Endothelial cell of hepatic sinusoid (primary cell): ENCODE results near the gene PDE4C.

Experiments
- in situ Hi-C: cut with HindIII; loops from 2 replicates; pipeline ENCODE4 v1.10.0; 2017; ENCODE audit warnings: low sequenced_read_pairs

Gene PDE4C

DNA sequence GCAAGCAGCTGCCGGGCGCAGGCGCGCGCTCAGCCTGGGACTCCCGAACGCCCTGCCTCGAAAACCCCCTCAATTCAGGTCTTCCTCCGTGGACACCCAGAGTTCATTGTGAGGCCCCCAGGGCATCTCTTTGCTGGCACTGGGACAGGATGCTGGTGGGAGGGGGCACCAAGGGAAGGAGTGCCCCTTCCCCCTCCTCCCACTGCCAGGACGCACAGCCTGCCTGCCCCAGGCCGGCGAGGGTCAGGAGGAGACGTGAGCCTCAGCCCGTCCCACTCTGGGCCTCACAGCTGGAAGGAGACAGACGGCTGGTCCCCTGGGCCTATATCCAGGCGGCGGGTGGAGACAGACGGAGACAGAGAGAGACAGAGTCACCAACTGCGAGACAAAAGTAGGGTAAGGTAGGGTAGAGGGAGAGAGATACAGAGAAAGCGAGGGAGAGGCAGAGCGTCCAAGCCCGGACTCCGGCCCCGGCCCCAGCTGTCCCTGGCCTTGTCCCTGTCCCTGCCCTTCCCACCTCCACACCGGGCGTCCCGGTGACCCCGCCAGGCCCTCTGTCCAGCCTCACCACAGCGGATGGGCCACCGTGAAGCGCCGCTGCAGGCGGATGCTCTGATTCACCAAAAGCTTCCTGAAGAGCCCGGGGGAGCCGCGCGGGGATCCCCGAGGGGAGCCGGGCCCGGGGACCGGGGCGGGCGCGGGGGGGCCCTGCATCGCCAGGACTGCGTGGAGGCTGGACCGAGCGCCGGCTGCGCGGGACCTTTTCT, at the start of gene PDE4C:
Gene PDE4C (minus strand): TSS at position 737 of the 767 bp plus-strand sequence. CDS start 23 bp downstream, at position 714.
- in situ Hi-C loops: loop anchor here (5.0 kb wide), 1 partner anchor 44 kb away; no protein-coding TSS in a partner anchor

DNA sequence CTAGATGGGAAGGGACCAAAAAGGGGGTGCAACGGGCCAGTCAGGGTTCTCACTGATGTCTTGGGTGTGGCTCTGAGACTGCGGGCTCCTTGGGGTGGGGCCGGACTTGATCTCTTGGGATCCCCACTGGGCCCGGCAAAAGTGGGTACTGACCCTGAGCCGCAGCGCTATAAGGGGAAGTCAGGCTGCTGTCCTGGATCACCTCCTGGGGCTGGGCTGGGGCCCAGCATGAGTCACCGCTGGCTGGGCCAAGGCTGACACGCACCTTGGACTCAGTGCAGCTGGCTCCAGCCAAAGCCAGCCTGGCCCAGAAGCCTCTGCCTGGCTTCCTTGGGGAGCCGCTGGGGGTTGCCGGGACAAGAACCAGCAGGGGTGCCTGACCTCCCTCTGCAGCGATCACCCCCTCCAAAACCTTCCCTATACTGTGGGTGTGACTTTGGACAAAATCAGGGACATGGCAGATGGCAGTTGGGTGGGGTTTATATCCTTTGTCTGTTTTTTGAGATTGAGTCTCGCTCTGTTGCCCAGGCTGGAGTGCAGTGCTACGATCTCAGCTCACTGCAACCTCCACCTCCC, 48.6 kb upstream of the PDE4C start:
- in situ Hi-C loops: no loop called here

DNA sequence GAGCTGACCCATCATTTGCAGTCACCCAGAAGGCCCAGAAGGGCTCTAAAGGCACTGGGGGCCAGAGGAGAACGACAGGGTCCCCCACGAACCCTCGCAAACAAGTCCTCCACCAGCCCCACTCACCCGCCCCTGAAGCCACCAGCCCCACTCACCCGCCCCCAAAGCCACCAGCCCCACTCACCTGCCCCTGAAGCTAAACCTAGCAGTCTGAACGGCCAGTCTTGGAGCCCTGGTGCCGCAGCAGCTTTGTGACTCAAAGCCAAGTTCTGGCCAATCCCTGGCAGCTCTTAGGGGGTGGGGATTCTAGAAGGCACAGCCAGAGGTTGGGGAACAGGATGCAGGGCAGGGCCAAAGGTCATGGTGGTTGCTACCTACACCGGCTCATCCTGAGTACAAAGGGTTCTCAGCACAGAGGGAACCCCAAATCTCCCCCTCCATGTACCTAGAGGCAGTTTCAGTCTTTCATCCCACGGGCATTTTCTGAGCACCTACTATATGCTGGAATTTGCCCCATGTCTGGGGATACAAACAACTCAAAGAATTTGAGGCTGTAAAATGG, 48.1 kb upstream of the PDE4C start, which contains the start of gene IQCN:
Gene IQCN (minus strand): TSS at position 234 of the 562 bp plus-strand sequence. CDS start 4,974 bp downstream, outside the sequence.
- in situ Hi-C loops: no loop called here

DNA sequence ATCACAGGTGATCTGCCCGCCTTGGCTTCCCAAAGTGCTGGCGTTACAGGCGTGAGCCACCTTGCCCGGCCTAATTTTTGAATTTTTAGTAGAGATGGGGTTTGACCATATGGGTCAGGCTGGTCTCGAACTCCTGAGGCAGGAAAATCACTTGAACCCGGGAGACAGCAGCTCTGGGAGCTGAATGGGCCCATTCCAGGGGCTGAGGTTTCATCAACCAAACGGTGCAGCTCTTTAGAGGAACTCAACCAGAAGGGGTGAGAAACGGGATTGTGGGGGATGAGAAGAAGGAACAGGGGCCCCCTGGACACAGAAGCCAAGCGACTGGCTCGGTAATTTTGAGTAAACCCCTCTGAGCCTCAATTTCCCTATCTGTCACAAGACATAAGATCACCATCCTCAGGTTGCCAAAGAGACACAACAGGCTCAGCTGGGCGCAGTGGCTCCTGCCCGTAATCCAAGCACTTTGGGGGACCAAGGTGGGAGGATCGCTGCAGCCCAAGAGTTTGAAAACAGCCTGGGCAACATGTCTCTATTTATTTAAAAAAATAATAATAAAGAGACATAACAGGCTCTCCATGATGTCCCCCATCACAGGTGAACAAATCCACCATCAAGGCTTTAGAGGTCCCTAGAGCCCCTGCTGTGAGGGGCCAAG, 47.5 kb upstream of the PDE4C start:
- in situ Hi-C loops: no loop called here

DNA sequence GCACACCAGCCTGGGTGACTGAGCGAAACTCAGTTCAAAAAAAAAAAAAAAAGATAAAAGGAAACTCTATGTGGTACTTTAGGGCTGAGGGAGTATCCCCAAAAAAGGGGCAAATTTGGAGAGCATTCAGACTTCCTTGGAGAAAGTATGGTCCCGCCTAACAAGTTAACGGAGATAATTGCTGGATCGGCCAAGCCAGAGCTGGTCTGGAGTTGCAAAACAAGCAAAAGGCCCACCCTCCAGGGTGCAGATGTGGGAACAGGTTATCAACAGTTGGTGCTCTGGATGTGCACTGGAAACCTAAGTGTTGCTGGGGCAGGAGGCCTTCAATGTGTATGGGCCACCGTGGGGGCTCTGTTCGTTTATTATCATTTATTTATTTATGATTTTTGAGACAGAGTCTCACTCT, 45.2 kb upstream of the PDE4C start:
- in situ Hi-C loops: no loop called here

DNA sequence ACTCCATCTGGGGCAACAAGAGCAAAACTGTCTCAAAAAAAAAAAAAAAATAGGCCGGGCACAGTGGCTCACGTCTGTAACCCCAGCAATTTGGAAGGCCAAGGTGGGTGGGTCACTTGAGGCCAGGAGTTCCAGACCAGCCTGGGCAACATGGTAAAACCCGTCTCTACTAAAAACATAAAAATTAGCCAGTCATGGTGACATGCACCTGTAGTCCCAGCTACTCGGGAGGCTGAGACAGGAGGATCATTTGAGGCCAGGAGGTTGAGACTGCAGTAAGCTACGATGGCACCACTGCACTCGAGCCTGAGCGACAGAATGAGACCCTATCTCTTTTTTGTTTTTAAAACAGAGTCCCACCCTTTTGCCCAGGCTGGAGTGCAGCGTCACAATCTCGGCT, 44.1 kb upstream of the PDE4C start:
- in situ Hi-C loops: no loop called here

DNA sequence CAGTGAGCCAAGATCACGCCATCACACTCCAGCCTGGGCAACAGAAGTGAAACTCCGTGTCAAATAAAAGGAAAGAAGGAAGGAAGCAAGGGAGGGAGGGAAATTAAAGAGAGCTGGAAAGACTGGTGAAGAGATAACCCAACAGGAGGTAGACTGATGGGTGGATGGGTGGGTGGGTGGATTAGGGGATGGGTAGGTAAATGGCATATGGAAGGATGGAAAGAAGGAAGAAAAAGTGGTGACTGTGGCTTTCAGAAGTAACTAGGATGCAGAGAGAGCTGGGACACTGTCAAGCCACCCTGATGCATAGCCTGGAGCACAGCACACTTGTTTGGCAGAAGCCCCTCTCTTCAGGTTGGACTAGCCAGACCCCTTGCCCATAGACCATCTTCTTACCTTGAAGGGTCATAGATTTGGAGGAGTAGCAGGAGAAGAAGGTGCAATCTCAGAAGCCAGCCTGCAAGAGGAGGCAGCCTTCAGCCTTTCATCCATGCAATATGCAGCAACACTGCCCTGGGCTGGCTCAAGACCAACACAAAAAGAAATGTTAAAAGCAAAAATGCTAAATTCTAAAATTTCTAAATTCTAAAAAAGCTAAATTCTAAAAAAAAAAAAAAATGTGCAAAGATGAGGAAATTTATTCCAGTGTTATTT, 43.0 kb upstream of the PDE4C start:
- in situ Hi-C loops: loop anchor here (10.0 kb wide), 1 partner anchor 126 kb away; the partner anchor contains the start of gene LRRC25

DNA sequence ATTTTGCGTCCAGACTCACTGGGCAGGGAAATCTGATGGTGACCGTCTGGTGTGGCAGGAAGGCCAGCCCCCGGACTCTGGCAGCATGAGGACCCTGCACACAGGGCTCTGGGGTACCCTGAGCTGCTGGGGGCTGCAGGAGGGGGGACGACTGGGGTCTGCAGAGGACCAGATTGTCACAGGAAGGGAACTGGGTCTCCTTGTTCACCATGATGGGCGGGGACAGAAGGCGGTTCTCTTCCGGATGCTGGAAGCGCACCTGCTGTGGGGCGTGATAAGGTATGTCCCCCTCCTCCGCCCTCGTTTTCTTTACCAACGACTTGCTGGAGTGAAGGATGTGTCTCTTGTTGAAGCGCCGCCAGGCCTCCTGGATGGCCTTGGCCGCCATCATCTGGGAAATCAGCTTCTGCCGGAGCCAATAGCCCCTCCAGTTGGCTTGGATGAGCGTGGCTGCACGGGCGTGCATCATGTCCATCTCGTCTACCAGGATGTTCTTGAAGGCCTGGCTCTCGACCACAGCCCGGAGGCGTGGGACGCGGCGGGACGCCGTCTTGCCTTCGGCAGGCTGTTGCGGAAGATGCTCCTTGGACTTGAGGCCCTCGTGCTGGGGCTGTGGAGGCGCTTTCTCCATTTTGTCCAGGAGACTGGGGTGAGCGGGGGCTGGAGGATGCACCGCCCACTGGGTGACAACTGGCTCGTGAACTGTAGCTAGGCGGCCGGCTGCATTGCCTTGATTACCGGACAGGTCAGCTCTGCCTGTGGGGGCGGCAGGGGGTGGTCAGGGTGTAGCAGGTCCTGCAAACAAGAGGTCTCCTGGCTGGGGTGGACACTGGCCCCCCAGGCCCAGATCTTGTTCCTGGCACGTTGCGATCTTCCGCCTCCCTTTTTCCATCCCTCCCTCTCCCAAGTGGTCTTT, 40.8 kb upstream of the PDE4C start:
- in situ Hi-C loops: loop anchor here (10.0 kb wide), 1 partner anchor 128 kb away; the partner anchor contains the start of gene LRRC25

DNA sequence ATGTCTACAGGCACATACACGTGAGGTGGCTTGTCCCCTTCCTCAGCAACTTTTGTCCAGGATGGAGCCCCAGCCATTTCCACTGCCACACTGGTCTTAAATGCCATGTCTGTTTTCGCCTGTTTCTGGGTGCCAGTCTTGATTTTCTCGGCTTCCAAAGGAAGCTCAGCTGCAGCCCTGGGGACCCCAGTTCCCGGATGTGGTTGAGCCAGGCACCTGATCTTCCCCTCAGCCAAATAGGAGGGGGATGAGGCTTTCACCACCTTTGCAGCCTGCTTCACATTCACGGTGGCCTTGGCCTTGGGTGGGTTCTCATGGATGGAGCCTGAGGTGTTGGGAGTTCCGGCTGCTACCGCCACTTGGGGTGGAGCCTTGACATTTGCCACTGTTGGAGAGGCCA, 39.3 kb upstream of the PDE4C start:
- in situ Hi-C loops: loop anchor here (10.0 kb wide), 1 partner anchor 129 kb away; the partner anchor contains the start of gene LRRC25

DNA sequence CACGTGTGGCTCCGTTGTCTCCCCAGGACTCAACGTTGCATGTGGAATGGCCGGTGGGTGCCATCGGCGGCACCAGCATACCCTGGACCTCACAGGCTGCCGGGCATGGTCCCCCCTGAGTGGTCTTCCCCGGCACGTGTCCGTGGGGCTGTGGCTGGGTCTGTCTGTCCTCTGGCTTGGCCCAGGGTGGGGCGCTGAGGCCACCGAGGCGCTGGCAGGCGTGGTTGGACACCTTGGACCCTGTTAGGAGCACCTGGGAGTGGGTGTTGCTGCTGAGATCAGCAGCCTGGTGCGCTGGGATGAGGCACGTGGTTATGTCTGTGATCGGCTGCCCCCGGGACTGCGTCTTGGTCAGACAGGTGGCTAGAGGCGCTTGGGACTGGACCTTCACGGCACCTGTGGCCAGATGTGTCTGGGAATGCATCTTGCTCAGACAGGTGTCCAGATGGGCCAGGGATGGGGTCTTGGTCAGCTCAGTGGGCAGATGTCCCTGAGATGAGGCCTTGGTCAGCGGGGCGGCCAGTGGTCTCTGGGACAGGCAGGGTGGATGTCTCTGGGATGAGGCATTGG, 38.8 kb upstream of the PDE4C start:
- in situ Hi-C loops: loop anchor here (5.0 to 10.0 kb wide), 3 partner anchors 48 to 130 kb away; partner anchors contain the start of gene LRRC25

DNA sequence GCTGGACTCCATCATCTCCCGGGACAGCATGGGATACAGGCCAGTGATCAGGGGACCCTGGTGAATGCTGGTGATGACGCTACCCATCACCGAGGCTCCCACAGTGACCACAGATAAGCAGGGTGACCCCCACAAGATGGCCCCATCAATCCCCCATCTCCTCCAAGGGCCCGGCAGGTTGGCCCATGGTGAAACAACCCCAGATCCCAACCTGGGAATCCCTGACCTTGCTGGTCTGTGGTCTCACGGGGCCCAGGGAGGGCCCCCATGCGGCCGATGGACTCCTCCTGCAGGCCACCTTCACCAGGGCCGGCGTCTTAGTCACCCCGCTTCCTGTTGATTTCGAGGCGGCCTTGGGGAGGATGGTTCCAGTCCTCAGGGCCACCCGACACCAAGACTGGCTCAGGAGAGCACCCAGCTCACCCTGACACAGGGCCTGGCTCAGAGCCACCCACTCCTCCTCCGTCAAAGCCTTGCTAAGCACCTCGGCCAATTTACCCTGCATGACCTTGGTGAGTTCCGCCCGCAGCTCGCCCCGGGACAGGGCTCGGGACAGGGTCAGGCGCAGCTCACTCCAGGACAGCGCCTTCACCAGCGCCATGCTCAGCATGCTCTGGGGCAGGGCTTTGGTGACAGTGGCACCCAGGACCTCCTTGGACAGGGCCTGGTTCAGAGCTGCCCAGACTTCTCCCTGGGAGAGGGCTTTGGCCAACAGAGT, 38.1 kb upstream of the PDE4C start:
- in situ Hi-C loops: loop anchor here (5.0 to 10.0 kb wide), 3 partner anchors 47 to 131 kb away; partner anchors contain the start of gene LRRC25

DNA sequence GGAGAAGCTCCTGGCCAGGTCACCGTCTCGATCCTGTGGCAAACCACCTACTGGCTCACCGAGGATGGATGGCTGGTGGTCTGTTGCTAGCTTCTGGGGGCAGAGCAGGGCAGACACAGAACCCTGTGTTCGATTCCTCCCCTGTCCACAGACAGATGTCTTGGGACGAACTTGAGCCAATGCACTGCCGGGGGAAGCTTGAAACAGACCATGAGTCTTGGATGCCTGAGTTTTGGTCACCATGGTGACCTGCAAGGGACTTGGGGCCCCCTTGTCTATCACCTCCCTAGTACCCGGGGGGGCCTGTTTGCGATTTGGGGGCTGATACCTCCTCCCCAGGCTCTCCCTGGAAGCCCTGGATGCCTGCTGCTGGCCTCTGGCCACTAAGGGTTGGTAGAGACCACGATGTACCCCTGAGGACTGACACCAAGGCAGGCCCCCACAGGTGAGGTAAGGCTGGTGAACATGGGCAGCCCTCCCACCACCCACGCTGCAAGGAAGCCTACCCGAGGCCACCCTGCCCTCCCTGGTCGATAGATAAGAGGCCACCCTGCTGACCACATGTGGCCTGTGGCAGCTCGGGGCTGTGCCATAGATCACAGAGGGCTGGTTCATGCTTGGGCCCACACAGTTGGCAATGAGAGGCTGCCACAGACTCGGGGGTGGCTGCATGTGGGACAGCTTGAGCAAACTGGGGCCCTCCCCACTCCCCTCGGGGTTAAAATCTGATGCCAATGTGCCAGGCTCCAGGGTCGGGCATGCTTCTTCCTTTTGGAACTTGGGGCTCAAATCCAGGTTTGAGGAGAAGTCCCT, 37.3 kb upstream of the PDE4C start:
- in situ Hi-C loops: loop anchor here (5.0 to 10.0 kb wide), 3 partner anchors 46 to 131 kb away; partner anchors contain the start of gene LRRC25

DNA sequence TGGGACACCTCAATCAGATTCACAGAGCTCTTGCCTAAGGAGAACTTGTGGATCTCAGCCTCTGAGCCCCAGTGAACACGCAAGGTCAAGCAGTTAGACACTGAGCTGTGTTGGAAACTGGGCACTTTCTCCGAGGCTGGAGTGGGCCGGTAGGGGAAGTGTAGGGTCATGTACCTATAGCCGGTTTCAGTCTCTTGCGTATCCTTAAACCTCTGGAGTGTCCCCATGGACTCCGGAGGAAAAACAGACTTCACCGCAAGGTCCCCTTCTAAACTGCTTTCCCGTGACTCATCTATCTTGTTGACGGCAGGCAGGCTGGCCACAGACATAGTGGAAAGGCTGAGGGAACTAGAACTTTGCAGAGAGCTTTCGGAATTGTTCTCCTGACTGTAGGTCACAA, 36.7 kb upstream of the PDE4C start:
- in situ Hi-C loops: loop anchor here (5.0 to 10.0 kb wide), 3 partner anchors 46 to 132 kb away; partner anchors contain the start of gene LRRC25

DNA sequence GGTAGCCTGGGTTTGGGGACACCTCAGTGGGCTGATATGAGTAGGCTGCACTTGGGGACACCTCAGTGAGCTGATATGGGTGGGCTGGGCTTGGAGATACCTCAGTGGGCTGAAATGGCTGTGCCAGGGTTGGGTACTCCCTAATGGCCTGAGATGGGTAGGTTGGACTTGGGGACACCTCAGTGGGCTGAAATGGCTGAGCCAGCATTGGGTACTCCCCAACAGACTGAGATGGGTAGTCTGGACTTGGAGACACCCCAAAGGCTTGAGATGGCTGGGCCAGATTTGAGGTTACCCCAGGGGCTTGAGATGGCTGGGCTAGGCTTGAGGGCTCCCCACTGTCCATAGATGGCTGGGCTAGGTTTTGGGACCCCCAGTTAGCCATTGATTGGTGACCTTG, 35.9 kb upstream of the PDE4C start:
- in situ Hi-C loops: loop anchor here (5.0 to 10.0 kb wide), 3 partner anchors 45 to 133 kb away; partner anchors contain the start of gene LRRC25

DNA sequence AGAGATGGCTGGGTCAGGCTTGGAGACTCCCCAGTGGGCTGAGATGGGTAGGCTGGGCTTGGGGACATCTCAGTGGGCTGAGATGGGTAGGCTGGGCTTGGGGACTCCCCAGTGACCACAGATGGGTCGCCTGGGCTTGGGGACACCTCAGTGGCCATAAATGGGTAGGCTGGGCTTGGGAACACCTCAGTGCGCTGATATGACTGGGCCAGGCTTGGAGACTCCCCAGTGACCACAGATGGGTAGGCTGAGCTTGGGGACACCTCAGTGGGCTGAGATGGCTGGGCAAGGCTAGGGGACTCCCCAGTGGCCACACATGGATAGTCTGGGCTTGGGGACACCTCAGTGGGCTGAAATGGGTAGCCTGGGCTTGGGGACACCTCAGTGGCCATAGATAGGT, 35.2 kb upstream of the PDE4C start:
- in situ Hi-C loops: loop anchor here (5.0 to 10.0 kb wide), 3 partner anchors 44 to 133 kb away; partner anchors contain the start of gene LRRC25

DNA sequence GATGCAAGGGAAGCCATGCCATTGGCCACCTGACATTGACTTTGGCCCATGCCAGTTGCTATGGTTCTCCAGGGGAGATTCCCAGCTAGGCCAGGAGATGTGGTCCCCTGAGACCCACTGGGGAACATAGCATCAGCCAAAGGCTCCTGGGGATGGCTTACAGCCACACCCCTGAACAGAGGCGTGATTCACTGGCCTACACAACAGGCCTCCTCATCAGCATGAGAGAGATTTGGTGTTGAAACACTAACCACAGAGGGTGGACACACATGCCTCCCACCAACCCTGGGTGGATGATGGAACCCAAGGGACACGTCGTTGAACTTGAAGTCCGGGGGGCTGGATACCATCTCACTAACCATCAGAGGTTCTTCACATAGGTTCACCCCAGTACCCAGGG, 33.7 kb upstream of the PDE4C start:
- in situ Hi-C loops: loop anchor here (5.0 to 10.0 kb wide), 3 partner anchors 43 to 135 kb away; partner anchors contain the start of gene LRRC25
